Astrocyte of the spinal cord (primary cell): ENCODE measurements around the gene NTRK1.

Experiments
- DNase-seq: peaks from one replicate; pipeline ENCODE4 v3.0.0; 2011; ENCODE audit warnings: low read depth, low spot score
- H3K4me3 ChIP-seq: 2 replicates; pipeline ENCODE4 v1.5.1; 2011; ENCODE audit warnings: low read depth, mild to moderate bottlenecking, low read length, moderate library complexity
- CTCF ChIP-seq: IDR thresholded peaks from 2 replicates; pipeline ENCODE4 v1.5.1; 2012; ENCODE audit warnings: low read depth, mild to moderate bottlenecking, low read length, inconsistent platforms
- in situ Hi-C: cut with HindIII; loops from 2 replicates; pipeline ENCODE4 v1.10.0; 2017; ENCODE audit warnings: low sequenced_read_pairs

NTRK1 gene

DNA sequence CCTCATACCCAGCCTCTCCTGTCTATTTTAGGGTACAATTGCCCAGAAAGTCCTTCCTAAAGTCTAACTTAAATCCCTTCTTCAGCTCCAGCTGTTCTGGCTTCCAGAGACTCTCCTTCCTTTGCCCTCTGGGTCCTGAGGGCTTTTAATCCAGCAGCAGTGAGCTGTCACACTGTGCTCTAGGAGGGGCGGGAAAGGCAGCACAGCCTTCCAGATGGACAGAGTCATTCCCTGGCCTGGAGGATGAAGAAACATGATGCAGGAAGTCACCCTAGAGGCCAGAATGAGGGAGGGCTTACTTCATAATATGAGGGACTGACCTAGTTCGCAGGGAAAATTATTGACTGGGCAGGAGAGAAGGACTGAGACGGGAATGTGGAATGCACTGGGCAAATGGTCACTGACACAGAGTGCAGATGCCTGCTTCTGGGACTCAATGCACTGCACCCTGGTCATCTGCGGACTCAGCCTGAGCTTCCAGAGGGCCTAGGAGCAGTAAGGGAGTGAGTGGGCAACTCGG is 45.3 kb upstream of the NTRK1 start:
- no peak for TF ChIP-seq CTCF
- H3K4me3 ChIP-seq = no peak overlapping the region
- DNase-seq = peak; percentile 59
- in situ Hi-C loops = no loop called here

DNA sequence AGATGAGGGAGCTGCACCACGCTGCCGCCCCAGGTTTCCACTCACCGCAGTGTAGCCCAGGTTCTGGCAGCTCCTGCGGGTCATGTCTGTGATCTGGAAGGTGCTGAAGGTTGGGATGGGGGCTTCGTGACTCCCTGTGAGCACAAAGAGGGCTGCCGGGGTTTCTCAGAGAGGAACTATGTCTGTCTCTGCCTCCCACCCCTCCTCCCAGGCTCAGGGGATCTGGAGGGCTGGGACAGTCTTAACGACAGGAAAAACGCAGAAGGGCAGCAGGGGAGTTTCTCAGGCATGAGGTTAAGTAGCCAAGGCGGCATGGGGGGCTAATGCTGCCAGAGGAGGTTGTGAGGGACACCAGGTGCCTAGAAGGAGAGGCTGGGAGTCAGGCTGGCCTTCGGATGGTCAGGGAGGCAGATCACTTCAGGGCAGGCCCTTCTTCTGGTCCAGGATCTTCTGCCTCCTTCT is 44.7 kb upstream of the NTRK1 start:
- in situ Hi-C loops = no loop called here
- H3K4me3 ChIP-seq = no peak overlapping the region
- no peak for TF ChIP-seq CTCF
- DNase-seq = no peak

DNA sequence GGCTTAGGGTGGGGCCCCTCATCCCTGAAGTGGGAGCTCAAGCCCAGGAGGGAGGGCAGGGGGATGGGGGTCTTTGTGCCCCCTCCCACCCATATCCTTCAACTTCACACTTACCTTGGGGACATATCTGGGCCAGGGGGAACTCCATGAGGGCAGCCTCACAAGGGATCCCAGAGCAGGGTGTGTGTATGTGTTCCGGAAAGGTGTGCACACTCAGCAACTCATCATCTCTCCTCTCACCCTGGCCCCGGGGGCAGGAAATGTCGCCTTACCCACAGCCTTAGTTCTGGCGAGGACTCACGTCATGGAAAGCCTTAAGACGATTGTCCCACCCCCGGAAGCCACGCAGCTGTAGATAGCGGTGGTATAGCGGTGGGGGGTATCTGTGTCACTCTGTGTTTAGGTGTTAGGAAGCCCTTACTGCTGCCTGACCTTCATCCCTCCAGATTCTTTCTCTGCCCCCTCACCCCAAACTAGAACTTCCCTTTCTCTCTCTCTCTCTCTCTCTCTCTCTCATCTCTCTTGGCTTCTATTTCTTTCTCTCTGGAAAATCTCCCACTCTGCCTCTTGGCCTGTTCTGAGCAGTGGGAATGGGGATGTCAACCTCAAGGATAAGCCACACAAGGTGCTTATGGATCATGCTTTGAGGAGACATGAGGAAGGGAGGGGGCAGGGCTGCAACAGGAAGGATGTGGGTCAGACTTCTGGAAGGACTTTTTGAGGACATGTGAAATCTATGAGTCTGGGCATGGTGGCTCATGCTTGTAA is 43.9 kb upstream of the NTRK1 start, which contains the start of gene SH2D2A:
Gene SH2D2A, minus strand, starts transcription at position 288 of the 768 bp plus-strand sequence. Its CDS starts 140 bp downstream, at position 148.
- DNase-seq = no peak
- no peak within 1 kb of the TSS for H3K4me3 ChIP-seq
- no peak for TF ChIP-seq CTCF
- in situ Hi-C loops = no loop called here

- peak; percentile 20 for DNase-seq
- in situ Hi-C loops = no loop called here
- H3K4me3 ChIP-seq = no peak overlapping the region
- no peak for TF ChIP-seq CTCF
Observed at GRCh38 chr1:156821801-156822200, 38.9 kb upstream of the NTRK1 start.

DNA sequence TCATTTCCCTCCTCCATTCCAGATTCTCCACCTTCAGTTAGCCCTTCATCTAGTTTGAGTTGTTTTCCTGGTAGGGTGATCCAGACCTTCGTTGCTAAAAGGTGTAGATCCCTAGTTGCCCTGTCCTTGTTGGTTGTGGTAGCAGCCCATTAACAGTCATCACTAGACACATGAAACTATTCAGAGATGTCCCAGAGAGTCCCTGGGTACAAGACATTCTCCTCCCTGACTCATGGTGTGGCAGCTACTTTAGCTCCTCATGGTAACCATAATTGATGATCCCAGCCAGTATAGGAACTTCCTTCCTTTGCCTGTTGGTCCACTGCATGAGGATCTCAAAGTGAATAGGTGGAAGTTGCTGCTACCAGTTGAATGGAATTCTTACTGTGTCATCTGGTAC is 38.0 kb upstream of the NTRK1 start:
- DNase-seq = no peak
- H3K4me3 ChIP-seq = no peak overlapping the region
- in situ Hi-C loops = no loop called here
- TF ChIP-seq CTCF = no peak

DNA sequence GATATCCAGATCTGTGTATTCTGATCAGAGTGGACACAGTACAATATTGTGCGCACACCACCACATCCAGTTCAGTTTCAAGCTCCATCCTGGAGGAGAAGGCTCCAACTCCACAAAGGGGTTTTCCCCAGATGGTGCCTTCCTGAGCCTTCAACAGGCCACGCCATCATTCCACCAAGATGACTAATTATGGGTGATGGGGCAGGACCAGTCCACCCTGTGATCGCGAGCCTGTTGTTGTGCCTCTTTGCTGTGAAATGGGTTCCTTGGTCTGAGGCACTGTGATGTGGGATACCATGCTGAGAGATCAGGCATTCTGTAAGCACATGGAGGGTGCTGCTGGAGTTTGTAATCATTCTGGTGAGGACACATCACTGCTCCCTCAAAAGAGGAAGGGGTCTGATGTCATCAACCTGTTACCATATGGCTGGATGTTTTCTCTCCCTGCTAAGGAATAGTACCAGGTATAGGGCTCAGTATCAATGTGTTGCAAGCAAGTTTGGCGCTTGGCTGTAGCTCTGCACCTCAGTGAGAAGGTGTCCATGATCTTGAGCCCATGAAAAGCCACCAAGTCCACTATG is 37.4 kb upstream of the NTRK1 start:
- in situ Hi-C loops = no loop called here
- DNase-seq = no peak
- TF ChIP-seq CTCF = no peak
- H3K4me3 ChIP-seq = no peak overlapping the region
